ENCODE results near the gene PDCD2L. TPM values are rescaled to one million over a fixed set of nuclear protein-coding genes. Genes with fewer than 3 reads are reported as not detected.
"Not testable (repeated sequence)": the region's sequence is repeated elsewhere in the genome, so short reads cannot be mapped to it uniquely, and the experiment has no call there.

Gene PDCD2L
- total RNA-seq, 1 donor from 2014 or later: 29.0 TPM

- DNase-seq (ENCODE audit: low read depth): no peak
- H3K27me3 ChIP-seq (ENCODE audit: control insufficient read depth, insufficient read depth, low read length): no peaks in the 10 kb centered on the region
- TF ChIP-seq CTCF (IDR thresholded peaks at IDR 0.05; ENCODE audit: insufficient read depth, low read length, poor library complexity, severe bottlenecking): no peak
Measured at GRCh38 chr19:34364830-34365462, 39.3 kb upstream of the PDCD2L start, which contains the start of gene GPI. Gene GPI, plus strand, starts transcription at chr19:34365196. Its CDS starts 71 bp downstream, at chr19:34365267.

DNA sequence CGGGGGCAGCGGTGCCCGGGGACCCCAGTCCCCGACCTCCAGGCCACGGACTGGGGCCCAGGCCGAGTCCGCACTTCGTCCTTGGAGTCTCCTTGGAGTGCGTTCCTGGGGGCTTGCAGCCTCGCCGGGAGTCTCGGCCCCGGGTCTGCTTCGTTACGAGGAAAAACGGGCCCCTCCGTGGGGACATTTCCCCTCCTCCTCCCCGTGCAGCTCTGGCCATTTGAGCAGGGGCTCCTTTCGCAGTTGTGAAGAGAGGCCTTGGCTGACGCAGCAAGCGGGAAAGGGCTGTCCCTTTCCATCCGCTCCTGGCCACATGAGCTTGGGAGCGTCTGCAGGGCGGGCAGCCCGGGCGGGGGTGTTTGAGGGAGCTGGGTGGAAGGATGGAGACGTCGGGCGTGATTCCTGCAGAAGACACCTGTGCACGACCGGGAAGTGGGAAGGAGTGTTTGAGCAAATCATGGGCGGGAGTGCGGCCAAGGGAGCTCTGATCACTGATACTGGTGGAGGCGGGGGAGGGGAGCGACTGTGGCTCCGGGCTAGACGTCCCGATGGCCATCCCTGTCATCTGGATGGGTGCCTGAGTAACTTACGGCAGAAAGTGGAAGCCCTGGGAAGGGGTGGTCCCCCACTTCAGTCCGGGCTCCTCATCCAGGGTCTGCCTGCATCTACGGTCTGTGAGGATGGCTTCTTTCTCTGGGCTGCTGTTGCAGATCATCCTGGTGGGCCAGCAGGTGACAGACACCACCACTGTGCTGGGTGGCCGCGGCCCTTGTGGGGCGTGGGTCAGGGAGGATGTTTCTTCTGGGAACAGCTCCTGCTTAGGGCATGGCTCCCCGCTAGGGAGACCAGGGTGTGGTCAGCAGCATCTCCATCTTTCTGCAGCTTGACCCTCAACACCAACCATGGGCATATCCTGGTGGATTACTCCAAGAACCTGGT, 38.5 kb upstream of the PDCD2L start:
- Histone ChIP-seq H3K4me3 (ENCODE audit: low read depth, low read length) (peak overlapping the region; percentile 70), H3K27me3 (ENCODE audit: control insufficient read depth, insufficient read depth, low read length) (no peaks in the 10 kb centered on the region), H3K36me3 (ENCODE audit: control insufficient read depth, insufficient read depth, low read length) (peaks cover 8% of the 10 kb centered on the region)
- TF ChIP-seq CTCF (IDR thresholded peaks at IDR 0.05; ENCODE audit: insufficient read depth, low read length, poor library complexity, severe bottlenecking): no peak
- DNase-seq (ENCODE audit: low read depth): no peak

More at GRCh38 chr19:34364830-34365462, 39.3 kb upstream of the PDCD2L start, which contains the start of gene GPI:
- Histone ChIP-seq H3K36me3 (ENCODE audit: control insufficient read depth, insufficient read depth, low read length) (peaks cover 6% of the 10 kb centered on the region), H3K4me3 (ENCODE audit: low read depth, low read length) (peak within 1 kb of the TSS; percentile 70)

DNA sequence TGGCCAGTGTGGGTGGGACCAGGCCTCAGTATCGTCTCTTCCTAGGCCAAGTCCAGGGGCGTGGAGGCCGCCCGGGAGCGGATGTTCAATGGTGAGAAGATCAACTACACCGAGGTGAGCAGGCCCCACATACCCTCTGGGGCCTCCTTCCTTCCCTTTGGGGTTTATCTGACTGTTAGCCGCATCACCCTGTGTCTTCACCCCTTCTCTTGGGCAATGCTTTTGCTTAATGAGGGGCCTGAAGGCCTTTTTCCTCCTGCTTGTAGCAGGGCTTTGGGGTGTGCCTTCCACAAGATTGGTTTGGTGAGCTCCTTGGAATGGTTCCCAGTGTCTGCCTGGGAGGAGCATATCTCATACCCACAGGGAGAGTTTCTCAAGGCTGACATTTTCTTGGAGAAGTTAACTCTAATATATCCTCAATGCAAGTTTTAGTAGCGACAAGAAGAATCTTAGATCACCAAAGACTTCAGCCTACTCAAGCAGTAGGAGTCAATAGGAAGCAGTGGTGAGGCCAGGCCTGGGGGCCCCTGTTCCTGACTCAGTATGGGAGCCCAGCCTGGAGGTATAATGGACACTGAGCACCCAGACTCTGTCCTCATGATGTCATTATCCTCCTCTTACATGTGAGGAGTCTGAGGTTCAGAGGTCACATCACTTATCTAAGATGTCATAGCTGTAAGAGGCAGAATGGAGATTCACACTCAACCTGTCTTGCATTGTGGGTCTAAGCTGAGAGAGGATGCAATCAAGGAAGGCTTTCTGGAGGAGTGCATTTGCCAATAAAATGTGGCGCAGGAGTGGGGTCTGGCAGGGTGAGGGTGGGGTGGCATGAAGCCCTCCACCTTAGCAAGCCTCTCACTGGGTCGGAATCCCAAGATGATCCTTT, 37.2 kb upstream of the PDCD2L start:
- H3K27me3 ChIP-seq (ENCODE audit: control insufficient read depth, insufficient read depth, low read length): no peaks in the 10 kb centered on the region
- TF ChIP-seq CTCF (IDR thresholded peaks at IDR 0.05; ENCODE audit: insufficient read depth, low read length, poor library complexity, severe bottlenecking): no peak
- DNase-seq (ENCODE audit: low read depth): no peak
- H3K36me3 ChIP-seq (ENCODE audit: control insufficient read depth, insufficient read depth, low read length): peaks cover 8% of the 10 kb centered on the region
- H3K4me3 ChIP-seq (ENCODE audit: low read depth, low read length): no peak overlapping the region

GRCh38 chr19:34367624-34367957, 36.6 kb upstream of the PDCD2L start:
- Histone ChIP-seq H3K27me3 (ENCODE audit: control insufficient read depth, insufficient read depth, low read length) (no peaks in the 10 kb centered on the region), H3K4me3 (ENCODE audit: low read depth, low read length) (no peak overlapping the region), H3K36me3 (ENCODE audit: control insufficient read depth, insufficient read depth, low read length) (peaks cover 8% of the 10 kb centered on the region)
- no peak for DNase-seq (ENCODE audit: low read depth)
- no peak for TF ChIP-seq CTCF (IDR thresholded peaks at IDR 0.05; ENCODE audit: insufficient read depth, low read length, poor library complexity, severe bottlenecking)

DNA sequence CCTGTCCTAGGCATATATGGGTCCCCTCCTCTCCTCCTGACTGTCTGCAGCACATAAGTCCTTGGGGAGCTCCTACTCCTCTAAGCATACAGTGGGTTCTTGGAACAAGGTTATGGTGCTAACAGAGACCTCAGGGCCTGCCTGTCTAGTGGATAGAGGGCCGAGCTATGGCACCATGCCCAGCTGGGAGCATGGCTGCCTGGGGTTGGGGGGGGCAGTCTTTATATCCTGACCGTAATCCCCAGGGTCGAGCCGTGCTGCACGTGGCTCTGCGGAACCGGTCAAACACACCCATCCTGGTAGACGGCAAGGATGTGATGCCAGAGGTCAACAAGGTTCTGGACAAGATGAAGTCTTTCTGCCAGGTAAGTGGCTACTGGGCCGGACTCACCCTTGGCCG, 35.9 kb upstream of the PDCD2L start:
- Histone ChIP-seq H3K36me3 (ENCODE audit: control insufficient read depth, insufficient read depth, low read length) (peaks cover 8% of the 10 kb centered on the region), H3K27me3 (ENCODE audit: control insufficient read depth, insufficient read depth, low read length) (no peaks in the 10 kb centered on the region), H3K4me3 (ENCODE audit: low read depth, low read length) (no peak overlapping the region)
- DNase-seq (ENCODE audit: low read depth): no peak
- TF ChIP-seq CTCF (IDR thresholded peaks at IDR 0.05; ENCODE audit: insufficient read depth, low read length, poor library complexity, severe bottlenecking): no peak

DNA sequence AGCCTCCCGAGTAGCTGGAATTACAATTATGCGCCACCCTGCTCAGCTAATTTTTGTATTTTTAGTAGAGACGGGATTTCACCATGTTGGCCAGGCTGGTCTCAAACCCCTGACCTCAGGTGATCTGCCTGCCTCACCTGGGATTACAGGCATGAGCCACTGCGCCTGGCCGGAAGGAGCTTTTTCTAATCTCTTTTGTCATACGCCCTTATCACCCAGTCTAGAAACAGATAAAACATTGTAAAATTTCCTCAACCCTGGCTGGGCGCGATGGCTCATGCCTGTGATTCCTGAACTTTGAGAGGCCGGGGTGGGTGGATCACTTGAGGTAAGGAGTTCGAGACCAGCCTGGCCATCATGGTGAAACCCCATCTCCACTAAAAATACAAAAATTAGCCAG, 35.0 kb upstream of the PDCD2L start:
- H3K36me3 ChIP-seq (ENCODE audit: control insufficient read depth, insufficient read depth, low read length); H3K4me3 ChIP-seq (ENCODE audit: low read depth, low read length); DNase-seq (ENCODE audit: low read depth); H3K27me3 ChIP-seq (ENCODE audit: control insufficient read depth, insufficient read depth, low read length): not testable (repeated sequence)
